Memory B cell (primary cell): ENCODE results near the gene URM1.
"Not testable (repeated sequence)": the region's sequence is repeated elsewhere in the genome, so short reads cannot be mapped to it uniquely, and the experiment has no call there.

ENCODE experiments used
- ATAC-seq: fragments of 150-1000 bp; cut with Tn5 transposase; 2 replicates; pipeline ENCODE4 v1.10.0; 2021; ENCODE audit warnings: low read depth, mild to moderate bottlenecking, moderate library complexity
- DNase-seq, 2 donors: peaks; one replicate each; pipeline ENCODE4 v3.0.0; 2022; ENCODE audit warnings: low spot score in 2 of 2
- H3K27ac Mint-ChIP-seq: one replicate; pipeline ENCODE4 v1.8.0; 2022; ENCODE audit warnings: mild to moderate bottlenecking, moderate library complexity, mixed read lengths
- H3K27me3 Mint-ChIP-seq: one replicate; pipeline ENCODE4 v1.8.0; 2022; ENCODE audit warnings: mixed read lengths
- H3K36me3 Mint-ChIP-seq: one replicate; pipeline ENCODE4 v1.8.0; 2022; ENCODE audit warnings: mild to moderate bottlenecking, mixed read lengths
- H3K4me1 Mint-ChIP-seq: one replicate; pipeline ENCODE4 v1.8.0; 2022; ENCODE audit warnings: mixed read lengths
- H3K4me3 Mint-ChIP-seq: one replicate; pipeline ENCODE4 v1.8.0; 2022; ENCODE audit warnings: mild to moderate bottlenecking, moderate library complexity, mixed read lengths
- H3K9me3 Mint-ChIP-seq: one replicate; pipeline ENCODE4 v1.8.0; 2022; ENCODE audit warnings: mixed read lengths

Gene URM1

GRCh38 chr9:128416014-128416413 is 44.8 kb downstream of the URM1 start:
- no peak overlapping the region for H3K4me3 Mint-ChIP-seq
- no peak for ATAC-seq
- peaks cover 28% of the 10 kb centered on the region for H3K27me3 Mint-ChIP-seq
- H3K36me3 Mint-ChIP-seq = no peaks in the 10 kb centered on the region
- H3K9me3 Mint-ChIP-seq = no peaks in the 10 kb centered on the region
- DNase-seq = no peak
- H3K4me1 Mint-ChIP-seq = peaks cover 2% of the 10 kb centered on the region
- no peak overlapping the region for H3K27ac Mint-ChIP-seq

DNA sequence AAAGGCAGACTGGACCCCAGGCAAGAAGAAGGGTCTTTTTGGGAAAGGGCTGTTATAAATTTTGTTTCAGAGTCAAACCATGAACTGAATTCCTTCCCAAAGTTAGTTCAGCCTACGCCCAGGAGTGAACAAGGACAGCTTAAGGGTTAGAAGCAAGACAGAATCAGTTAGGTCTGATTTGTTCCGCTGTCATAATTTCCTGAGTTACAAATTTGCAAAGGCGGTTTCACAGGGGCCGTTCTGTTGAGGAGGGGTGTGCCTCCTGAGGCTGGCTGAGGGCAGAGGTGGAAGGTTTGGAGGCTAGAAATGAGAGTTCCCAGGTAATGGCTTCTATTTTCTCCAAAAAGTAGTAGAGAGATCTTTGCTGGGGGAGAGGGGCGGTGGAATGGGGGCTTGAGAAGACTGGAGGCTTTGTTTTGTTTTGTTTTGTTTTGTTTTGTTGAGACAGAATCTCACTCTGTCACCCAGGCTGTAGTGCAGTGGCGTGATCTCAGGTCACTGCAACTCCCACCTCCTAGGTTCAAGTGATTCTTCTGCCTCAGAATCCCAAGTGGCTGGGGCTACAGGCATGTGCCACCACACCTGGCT is 45.4 kb downstream of the URM1 start:
- H3K27ac Mint-ChIP-seq = no peak overlapping the region
- no peak overlapping the region for H3K4me3 Mint-ChIP-seq
- H3K27me3 Mint-ChIP-seq = peaks cover 22% of the 10 kb centered on the region
- no peak for DNase-seq
- no peak for ATAC-seq
- peaks cover 5% of the 10 kb centered on the region for H3K4me1 Mint-ChIP-seq
- H3K9me3 Mint-ChIP-seq = no peaks in the 10 kb centered on the region
- H3K36me3 Mint-ChIP-seq = no peaks in the 10 kb centered on the region

- H3K4me3 Mint-ChIP-seq = peak overlapping the region; percentile 80
- ATAC-seq (no peak), DNase-seq (no peak)
- H3K27ac Mint-ChIP-seq = no peak overlapping the region
- H3K36me3 Mint-ChIP-seq = no peaks in the 10 kb centered on the region
- H3K27me3 Mint-ChIP-seq = peaks cover 16% of the 10 kb centered on the region
- H3K4me1 Mint-ChIP-seq = peaks cover 3% of the 10 kb centered on the region
- no peaks in the 10 kb centered on the region for H3K9me3 Mint-ChIP-seq
These were observed 48.1 kb downstream of the URM1 start for GRCh38 chr9:128419061-128419925.

GRCh38 chr9:128420060-128420650 is 49.0 kb downstream of the URM1 start:
- ATAC-seq (peak; percentile 87), DNase-seq (peak; percentile 72 to 79)
- H3K4me1 Mint-ChIP-seq = peaks cover 3% of the 10 kb centered on the region
- H3K4me3 Mint-ChIP-seq = peak overlapping the region; percentile 80
- no peak overlapping the region for H3K27ac Mint-ChIP-seq
- H3K27me3 Mint-ChIP-seq = peaks cover 10% of the 10 kb centered on the region
- H3K9me3 Mint-ChIP-seq = no peaks in the 10 kb centered on the region
- no peaks in the 10 kb centered on the region for H3K36me3 Mint-ChIP-seq

DNA sequence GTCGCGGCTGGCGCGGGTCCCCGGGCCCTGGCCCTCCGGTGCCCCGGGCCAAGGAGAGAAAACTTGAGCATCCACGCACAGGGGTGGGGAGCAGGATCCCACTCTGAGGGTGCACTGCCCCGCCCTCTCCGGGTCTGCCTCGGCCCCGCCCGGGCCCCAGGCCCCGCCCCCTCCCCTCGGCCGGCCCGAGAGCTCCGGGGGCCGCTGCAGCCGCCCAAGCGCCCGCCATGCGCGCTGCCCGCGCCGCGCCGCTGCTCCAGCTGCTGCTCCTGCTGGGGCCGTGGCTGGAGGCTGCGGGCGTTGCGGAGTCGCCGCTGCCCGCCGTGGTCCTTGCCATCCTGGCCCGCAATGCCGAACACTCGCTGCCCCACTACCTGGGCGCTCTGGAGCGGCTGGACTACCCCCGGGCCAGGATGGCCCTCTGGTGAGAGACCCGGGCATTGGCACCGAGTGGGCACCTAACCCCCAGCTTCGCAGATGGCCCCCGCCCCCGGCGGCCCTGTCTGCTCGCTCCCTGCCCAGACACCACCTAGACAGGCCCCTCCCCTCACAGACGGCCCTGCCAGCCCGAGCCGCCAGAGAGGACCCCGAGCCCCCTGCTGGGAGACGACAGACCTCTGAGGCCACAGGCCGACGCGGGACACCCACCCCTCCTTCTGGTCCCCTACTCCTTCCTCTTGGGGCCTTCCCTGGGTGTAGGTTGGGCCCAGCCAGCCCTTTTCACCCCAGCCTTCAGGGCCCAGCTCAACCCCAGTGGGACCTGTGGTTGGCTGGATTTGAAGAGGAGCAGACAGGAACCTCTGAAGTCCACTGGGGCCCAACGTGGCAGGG is 49.7 kb downstream of the URM1 start, which contains the start of gene CERCAM:
Gene CERCAM, plus strand, starts transcription at position 207 of the 831 bp plus-strand sequence. Its CDS starts 21 bp downstream, at position 228.
- H3K36me3 Mint-ChIP-seq = no peaks in the 10 kb centered on the region
- H3K9me3 Mint-ChIP-seq = no peaks in the 10 kb centered on the region
- H3K4me1 Mint-ChIP-seq = peaks cover 3% of the 10 kb centered on the region
- no peak within 1 kb of the TSS for H3K27ac Mint-ChIP-seq
- peak within 1 kb of the TSS; percentile 83 for H3K4me3 Mint-ChIP-seq
- H3K27me3 Mint-ChIP-seq = peaks cover 5% of the 10 kb centered on the region
- peak; percentile 41 to 63 for DNase-seq
- ATAC-seq = peak; percentile 73

DNA sequence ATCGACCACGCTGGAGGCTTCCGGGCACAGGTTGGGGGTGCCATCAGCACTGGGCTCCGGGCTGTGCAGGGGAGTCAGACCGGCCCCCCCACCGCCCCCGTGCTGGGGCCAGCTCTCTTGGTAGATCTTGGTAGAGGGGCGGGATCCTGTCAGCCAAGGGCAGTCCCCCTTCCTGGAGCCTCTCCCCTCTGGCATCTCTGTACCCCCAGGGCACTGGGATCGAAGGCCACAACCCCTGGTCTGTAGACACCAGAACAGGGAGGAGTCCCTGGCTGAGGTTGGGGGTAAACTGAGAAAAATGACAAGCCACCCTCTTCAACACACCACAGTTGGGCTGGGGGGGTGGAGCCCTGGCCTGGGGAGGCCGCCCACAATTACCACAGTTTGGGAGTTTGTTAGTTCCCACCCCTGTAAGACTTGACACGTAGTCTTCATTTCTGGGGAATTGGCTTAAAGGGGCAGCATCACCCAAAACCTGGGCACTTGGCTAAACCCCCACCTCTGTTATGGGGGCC is 50.4 kb downstream of the URM1 start:
- H3K27ac Mint-ChIP-seq = no peak overlapping the region
- no peak for DNase-seq
- peaks cover 3% of the 10 kb centered on the region for H3K4me1 Mint-ChIP-seq
- ATAC-seq = no peak
- H3K36me3 Mint-ChIP-seq = no peaks in the 10 kb centered on the region
- peaks cover 2% of the 10 kb centered on the region for H3K27me3 Mint-ChIP-seq
- peak overlapping the region; percentile 83 for H3K4me3 Mint-ChIP-seq
- no peaks in the 10 kb centered on the region for H3K9me3 Mint-ChIP-seq

DNA sequence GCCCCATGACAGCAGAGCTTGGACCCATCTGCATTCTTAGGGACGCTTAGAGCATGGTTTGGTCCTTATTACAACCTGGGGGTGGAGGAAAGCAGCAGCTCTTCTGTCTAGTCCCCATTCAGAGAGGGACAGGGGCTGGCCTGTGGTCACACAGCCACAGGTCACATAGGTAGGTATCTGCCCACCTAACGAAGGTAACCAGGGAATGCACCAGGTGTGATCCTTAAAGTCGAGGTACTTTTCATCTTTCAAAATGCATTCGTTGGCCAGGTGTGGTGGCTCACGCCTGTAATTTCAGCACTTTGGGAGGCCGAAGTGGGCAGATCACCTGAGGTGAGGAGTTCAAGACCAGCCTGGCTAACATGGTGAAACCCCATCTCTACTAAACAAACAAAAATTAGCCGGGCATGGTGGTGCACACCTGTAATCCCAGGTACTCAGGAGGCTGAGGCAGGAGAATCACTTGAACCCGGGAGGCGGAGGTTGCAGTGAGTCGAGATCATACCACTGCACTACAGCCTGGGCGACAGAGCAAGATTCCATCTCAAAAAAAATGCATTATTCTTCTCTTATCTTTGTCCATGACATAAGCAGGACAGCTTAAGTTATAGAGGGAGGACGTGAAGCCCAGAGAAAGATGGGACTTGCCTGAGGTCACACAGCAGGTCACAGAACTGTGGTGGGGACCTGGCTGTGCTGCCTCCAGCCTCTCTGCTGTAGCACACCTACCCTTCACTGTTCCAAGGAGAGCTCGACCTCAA is 51.0 kb downstream of the URM1 start:
- H3K27ac Mint-ChIP-seq, H3K27me3 Mint-ChIP-seq, H3K4me1 Mint-ChIP-seq, H3K9me3 Mint-ChIP-seq, ATAC-seq, H3K36me3 Mint-ChIP-seq, DNase-seq: not testable (repeated sequence)
- peak overlapping the region; percentile 44 for H3K4me3 Mint-ChIP-seq

GRCh38 chr9:128422783-128423150 is 51.6 kb downstream of the URM1 start:
- H3K4me1 Mint-ChIP-seq = peaks cover 3% of the 10 kb centered on the region
- no peak overlapping the region for H3K27ac Mint-ChIP-seq
- H3K4me3 Mint-ChIP-seq = peak overlapping the region; percentile 44
- H3K9me3 Mint-ChIP-seq = no peaks in the 10 kb centered on the region
- ATAC-seq (no peak), DNase-seq (no peak)
- H3K36me3 Mint-ChIP-seq = no peaks in the 10 kb centered on the region
- no peaks in the 10 kb centered on the region for H3K27me3 Mint-ChIP-seq

DNA sequence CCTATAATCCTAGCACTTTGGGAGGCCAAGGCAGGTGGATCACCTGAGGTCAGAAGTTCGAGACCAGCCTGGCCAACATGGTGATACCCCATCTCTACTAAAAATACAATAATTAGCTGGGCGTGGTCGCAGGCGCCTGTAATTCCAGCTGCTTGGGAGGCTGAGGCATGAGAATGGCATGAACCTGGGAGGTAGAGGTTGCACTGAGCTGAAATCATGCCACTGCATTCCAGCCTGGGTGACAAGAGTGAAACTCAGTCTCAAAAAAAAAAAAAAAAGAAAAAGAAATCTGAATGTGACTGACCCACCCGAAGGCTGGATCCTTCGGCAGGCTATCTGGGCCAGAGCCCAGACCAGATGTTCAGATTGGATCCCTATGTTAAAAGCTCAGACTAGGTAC is 52.2 kb downstream of the URM1 start:
- not testable (repeated sequence) for DNase-seq, H3K27ac Mint-ChIP-seq, ATAC-seq, H3K36me3 Mint-ChIP-seq, H3K27me3 Mint-ChIP-seq, H3K4me1 Mint-ChIP-seq, H3K4me3 Mint-ChIP-seq, H3K9me3 Mint-ChIP-seq

GRCh38 chr9:128424268-128424780 is 53.1 kb downstream of the URM1 start:
- Mint-ChIP-seq H3K27me3 (no peaks in the 10 kb centered on the region), H3K9me3 (no peaks in the 10 kb centered on the region), H3K4me3 (no peak overlapping the region), H3K27ac (no peak overlapping the region), H3K4me1 (peaks cover 3% of the 10 kb centered on the region), H3K36me3 (no peaks in the 10 kb centered on the region)
- DNase-seq (no peak), ATAC-seq (no peak)

GRCh38 chr9:128428644-128429512 is 57.7 kb downstream of the URM1 start:
- no peak for DNase-seq

DNA sequence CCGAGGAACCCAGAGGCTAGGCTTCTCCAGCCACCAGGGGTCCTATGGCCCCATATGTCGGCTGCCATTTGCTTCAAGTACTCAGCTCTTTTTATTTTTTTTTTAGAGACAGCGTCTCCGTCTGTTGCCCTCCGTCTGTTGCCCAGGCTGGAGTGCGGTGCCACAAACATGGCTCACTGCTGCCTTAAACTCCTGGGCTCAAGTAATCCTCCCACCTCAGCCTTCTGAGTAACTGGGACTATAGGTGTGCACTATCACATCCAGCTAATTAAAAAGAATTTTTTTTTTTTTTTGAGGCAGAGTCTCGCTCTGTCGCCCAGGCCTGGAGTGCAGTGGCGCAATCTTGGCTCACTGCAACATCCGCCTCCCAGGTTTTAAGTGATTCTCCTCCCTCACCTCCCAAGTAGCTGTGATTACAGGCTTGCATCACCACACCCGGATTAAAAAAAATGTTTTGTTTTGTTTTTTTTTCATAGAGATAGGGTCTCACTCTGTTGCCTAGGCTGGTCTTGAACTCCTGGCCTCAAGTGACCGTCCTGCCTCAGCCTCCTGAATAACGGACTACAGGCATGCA is 58.4 kb downstream of the URM1 start:
- Mint-ChIP-seq H3K27me3 (peaks cover 2% of the 10 kb centered on the region), H3K4me3 (no peak overlapping the region)
- no peak for ATAC-seq

More at GRCh38 chr9:128428644-128429512, 57.7 kb downstream of the URM1 start:
- Mint-ChIP-seq H3K4me3 (no peak overlapping the region), H3K27ac (no peak overlapping the region), H3K36me3 (no peaks in the 10 kb centered on the region), H3K27me3 (peaks cover 2% of the 10 kb centered on the region), H3K4me1 (no peaks in the 10 kb centered on the region), H3K9me3 (no peaks in the 10 kb centered on the region)
- no peak for ATAC-seq

More for the DNA sequence above, 58.4 kb downstream of the URM1 start:
- H3K9me3 Mint-ChIP-seq = no peaks in the 10 kb centered on the region
- H3K27ac Mint-ChIP-seq = no peak overlapping the region
- no peaks in the 10 kb centered on the region for H3K36me3 Mint-ChIP-seq
- no peak for DNase-seq
- H3K4me1 Mint-ChIP-seq = no peaks in the 10 kb centered on the region
